Measurements from ENCODE around the gene UBQLN2.
A peak's percentile ranks its signal among the peaks of the same experiment; 100 is the strongest.
"Not testable (repeated sequence)": the region's sequence is repeated elsewhere in the genome, so short reads cannot be mapped to it uniquely, and the experiment has no call there.

Gene UBQLN2

DNA sequence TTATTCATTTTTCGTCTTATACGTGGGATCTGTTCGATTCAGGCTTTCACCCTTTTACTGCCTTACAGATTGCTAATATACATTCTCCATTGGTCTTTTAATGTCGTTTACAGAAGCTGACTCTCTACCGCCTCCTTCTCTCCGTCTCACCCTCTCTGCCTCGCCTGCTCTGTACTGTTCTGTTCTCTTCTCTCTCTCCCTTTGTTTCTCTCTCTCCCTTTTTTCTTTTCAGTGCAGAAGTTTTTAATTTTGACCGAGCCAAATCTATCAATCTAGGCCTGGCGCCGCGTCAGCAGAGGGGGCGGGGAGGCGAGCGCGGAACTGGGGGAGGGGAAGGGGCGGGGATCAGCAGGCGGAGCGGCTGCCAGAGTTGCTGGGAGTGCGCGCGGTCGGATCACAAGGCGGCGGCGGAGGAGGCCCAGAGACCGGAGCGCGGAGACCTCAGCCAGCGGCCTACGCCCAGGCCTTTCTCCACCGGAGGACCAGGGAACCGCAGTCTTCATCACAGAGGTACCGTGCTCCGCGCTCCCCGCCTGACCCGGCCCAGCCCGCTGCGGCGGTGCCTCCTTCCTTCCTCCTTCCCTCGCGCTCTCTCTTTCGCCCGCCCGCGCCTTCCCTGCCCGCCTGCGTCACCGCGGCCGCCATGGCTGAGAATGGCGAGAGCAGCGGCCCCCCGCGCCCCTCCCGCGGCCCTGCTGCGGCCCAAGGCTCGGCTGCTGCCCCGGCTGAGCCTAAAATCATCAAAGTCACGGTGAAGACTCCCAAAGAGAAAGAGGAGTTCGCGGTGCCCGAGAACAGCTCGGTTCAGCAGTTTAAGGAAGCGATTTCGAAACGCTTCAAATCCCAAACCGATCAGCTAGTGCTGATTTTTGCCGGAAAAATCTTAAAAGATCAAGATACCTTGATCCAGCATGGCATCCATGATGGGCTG lies at the start of gene UBQLN2:
Gene UBQLN2, plus strand, starts transcription at position 397 of the 931 bp plus-strand sequence. Its CDS starts 247 bp downstream, at position 644.
- peak; percentile 78 for DNase-seq (ENCODE audit: low spot score)

DNA sequence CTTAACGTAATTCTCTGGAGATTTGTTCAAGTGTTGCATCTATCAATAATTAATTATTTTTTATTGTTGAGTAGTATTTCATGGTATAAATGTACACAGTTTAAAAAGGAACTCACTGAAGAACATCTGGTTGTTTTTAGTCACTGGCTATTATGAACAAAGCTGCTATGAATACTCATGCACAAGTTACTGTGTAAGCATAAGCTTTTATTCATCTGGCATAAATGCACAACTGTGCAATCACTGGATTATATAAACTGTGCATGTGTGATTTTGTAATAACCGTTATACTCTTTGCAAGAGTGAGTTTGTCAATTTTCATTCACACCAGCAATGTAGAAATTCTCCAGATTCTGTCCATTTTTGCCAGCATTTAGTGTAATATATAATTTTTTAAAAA lies 43.8 kb upstream of the UBQLN2 start:
- Histone ChIP-seq H3K4me3 (no peak overlapping the region), H3K27ac (no peak overlapping the region)
- DNase-seq (ENCODE audit: low spot score) = no peak
- TF ChIP-seq, protein P1, sequence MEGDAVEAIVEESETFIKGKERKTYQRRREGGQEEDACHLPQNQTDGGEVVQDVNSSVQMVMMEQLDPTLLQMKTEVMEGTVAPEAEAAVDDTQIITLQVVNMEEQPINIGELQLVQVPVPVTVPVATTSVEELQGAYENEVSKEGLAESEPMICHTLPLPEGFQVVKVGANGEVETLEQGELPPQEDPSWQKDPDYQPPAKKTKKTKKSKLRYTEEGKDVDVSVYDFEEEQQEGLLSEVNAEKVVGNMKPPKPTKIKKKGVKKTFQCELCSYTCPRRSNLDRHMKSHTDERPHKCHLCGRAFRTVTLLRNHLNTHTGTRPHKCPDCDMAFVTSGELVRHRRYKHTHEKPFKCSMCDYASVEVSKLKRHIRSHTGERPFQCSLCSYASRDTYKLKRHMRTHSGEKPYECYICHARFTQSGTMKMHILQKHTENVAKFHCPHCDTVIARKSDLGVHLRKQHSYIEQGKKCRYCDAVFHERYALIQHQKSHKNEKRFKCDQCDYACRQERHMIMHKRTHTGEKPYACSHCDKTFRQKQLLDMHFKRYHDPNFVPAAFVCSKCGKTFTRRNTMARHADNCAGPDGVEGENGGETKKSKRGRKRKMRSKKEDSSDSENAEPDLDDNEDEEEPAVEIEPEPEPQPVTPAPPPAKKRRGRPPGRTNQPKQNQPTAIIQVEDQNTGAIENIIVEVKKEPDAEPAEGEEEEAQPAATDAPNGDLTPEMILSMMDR (IDR thresholded peaks at IDR 0.05) = no peak

More for the DNA sequence above, at the start of gene UBQLN2:
- Histone ChIP-seq H3K27ac (peak within 1 kb of the TSS; percentile 81 to 97), H3K4me3 (peak within 1 kb of the TSS; percentile 85)
- TF ChIP-seq, protein P1 (IDR thresholded peaks at IDR 0.05) = no peak

DNA sequence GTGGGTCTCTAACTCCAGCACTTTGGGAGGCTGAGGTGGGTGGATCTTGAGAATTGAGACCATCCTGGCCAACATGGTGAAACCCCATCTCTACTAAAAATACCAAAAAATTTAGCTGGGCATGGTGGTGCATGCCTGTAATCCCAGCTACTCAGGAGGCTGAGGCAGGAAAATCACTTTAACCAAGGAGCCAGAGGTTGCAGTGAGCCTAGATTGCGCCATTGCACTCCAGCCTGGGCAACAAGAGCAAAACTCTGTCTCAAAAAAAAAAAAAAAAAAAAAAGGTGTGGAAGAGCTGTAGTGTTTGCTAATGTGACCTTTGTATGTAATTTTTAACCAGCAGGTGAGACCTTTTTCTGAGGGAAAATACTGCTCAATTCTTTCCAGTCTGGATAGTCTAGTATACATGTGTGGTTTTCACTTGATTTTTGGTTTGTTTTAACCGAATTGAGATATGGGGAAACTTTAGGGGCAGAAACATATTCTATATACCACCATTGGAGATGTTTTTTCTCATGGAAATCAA lies 33.9 kb upstream of the UBQLN2 start:
- H3K4me3 ChIP-seq; H3K27ac ChIP-seq; DNase-seq (ENCODE audit: low spot score): not testable (repeated sequence)

DNA sequence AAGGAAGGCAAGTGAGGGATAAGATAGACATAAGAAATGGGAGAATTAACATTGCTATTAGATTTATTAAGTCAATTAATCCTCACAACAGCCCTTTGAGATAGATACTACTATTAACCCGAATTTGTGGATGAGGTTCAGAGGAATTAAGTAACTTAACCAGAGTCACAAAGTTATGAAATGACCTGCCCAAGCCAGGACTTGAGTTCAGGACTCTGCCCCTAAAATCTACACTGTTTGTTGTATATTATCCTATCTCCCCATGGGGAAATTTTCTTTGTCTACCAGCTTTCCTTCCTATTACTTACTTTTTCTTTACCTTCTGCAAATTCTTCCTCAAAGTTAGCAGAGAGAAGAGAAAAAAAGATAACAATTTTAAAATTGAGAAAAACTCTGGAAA lies 33.4 kb upstream of the UBQLN2 start:
- Histone ChIP-seq H3K27ac (no peak overlapping the region), H3K4me3 (no peak overlapping the region)
- DNase-seq (ENCODE audit: low spot score) = no peak
- TF ChIP-seq, protein P1 (IDR thresholded peaks at IDR 0.05) = no peak

DNA sequence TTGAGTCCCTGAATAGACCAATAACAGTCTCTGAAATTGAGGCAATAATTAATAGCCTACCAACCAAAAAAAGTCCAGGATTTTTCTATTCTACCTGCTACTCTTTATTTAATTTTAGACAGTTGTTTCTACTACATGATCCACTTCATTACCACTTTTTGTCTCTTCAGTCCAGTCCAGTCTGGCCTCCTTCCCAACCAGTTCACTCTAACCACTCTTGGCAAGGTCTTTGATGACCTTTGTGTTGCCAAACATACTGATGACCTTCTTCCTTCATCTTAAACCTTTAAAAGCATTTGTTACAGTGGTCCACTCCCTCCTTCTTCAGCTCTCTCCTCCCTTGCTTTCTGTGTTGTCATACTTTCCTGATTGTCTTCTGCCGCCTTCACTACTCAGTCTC lies 12.8 kb upstream of the UBQLN2 start:
- TF ChIP-seq, protein P1 (IDR thresholded peaks at IDR 0.05) = no peak
- Histone ChIP-seq H3K4me3 (no peak overlapping the region), H3K27ac (no peak overlapping the region)
- no peak for DNase-seq (ENCODE audit: low spot score)

DNA sequence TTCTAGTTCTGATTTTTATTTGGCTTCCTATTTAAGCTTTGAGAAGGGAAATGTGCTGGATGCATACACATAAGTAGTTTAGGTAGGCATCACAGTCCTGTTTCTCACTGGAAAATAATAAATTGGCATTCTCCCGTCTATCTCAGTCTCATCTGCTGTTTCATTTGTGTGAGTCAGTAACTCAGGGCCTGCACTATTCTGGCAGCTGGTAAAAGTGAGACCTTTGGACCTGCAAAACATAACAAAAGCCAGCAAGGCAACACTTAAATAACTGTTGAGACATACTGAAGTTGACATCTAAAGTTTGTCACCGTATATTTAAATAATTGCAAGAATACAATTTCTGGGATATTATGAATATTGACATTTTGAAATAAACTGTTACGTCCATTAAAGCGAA lies 8.6 kb upstream of the UBQLN2 start:
- H3K27ac ChIP-seq = no peak overlapping the region
- no peak overlapping the region for H3K4me3 ChIP-seq
- TF ChIP-seq, protein P1 (IDR thresholded peaks at IDR 0.05) = no peak
- DNase-seq (ENCODE audit: low spot score) = no peak

DNA sequence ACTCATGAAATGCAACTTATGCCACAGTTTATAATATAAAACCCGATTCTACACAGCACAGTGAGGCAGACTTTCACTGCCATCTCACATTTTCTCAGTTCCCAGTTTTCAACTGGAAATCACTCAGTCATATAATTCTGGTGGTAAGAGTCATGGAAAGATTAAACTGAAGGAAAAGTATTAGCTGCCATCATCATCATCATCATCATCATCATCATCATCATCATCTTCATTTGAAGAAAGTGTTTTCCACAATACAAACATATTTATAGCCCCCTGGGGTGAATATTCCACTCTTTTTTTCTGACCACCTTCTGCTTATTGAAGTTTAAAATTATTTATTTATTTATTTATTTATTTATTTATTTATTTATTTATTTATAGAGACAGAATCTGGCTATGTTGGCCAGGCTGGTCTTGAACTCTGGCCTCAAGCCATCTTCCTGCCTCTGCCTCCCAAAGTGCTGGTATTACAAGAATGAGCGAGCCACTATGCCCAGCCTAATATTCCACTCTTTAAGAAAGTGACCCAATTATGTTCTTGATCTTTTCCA lies 6.0 kb upstream of the UBQLN2 start:
- TF ChIP-seq, protein P1 (IDR thresholded peaks at IDR 0.05) = no peak
- DNase-seq (ENCODE audit: low spot score) = no peak
- Histone ChIP-seq H3K4me3 (no peak overlapping the region), H3K27ac (no peak overlapping the region)

Data from coronary artery (tissue), 2 donors.